HG03571 (cell line): ENCODE measurements around the gene FGR.
"Not testable (repeated sequence)": the region's sequence is repeated elsewhere in the genome, so short reads cannot be mapped to it uniquely, and the experiment has no call there.

Experiments used
- ATAC-seq: cut with Tn5 transposase; IDR thresholded peaks from one replicate; pipeline ENCODE4 v1.9.1; 2021; ENCODE audit not compliant: unreplicated experiment

The FGR gene

GRCh38 chr1:27634985-27635367 lies at the start of gene FGR:
TSS of gene FGR (minus strand) at chr1:27635185. CDS start at chr1:27623916, 11,269 bp downstream.
- no peak for ATAC-seq

GRCh38 chr1:27684176-27684575 lies 49.2 kb upstream of the FGR start:
- ATAC-seq, result no peak

- no peak for ATAC-seq
These were observed 47.5 kb upstream of the FGR start for GRCh38 chr1:27682351-27682944.

GRCh38 chr1:27681580-27681979 lies 46.6 kb upstream of the FGR start:
- ATAC-seq, result not testable (repeated sequence)

GRCh38 chr1:27680225-27680791 lies 45.3 kb upstream of the FGR start:
- ATAC-seq, result not testable (repeated sequence)

- ATAC-seq, result no peak
These were observed 43.8 kb upstream of the FGR start for GRCh38 chr1:27678747-27679146.

GRCh38 chr1:27676410-27676809 lies 41.4 kb upstream of the FGR start:
- no peak for ATAC-seq

GRCh38 chr1:27672750-27673112 lies 37.7 kb upstream of the FGR start:
- no peak for ATAC-seq

- peak; percentile 69 for ATAC-seq
These were observed 37.2 kb upstream of the FGR start, which contains the start of gene IFI6 for GRCh38 chr1:27671964-27672749. TSS of gene IFI6 (minus strand) at chr1:27672192. CDS start at chr1:27669314, 2,878 bp downstream.

- ATAC-seq, result no peak
These were observed 34.9 kb upstream of the FGR start for GRCh38 chr1:27669876-27670275.

- no peak for ATAC-seq
These were observed 34.1 kb upstream of the FGR start for GRCh38 chr1:27668808-27669723.

GRCh38 chr1:27668121-27668807 lies 33.3 kb upstream of the FGR start:
- ATAC-seq, result no peak

GRCh38 chr1:27666791-27667254 lies 31.8 kb upstream of the FGR start:
- no peak for ATAC-seq

- no peak for ATAC-seq
These were observed 31.3 kb upstream of the FGR start for GRCh38 chr1:27666294-27666693.

GRCh38 chr1:27665016-27665651 lies 30.1 kb upstream of the FGR start:
- no peak for ATAC-seq

GRCh38 chr1:27664291-27664690 lies 29.3 kb upstream of the FGR start:
- no peak for ATAC-seq

- no peak for ATAC-seq
These were observed 27.9 kb upstream of the FGR start for GRCh38 chr1:27662707-27663393.

GRCh38 chr1:27662261-27662660 lies 27.3 kb upstream of the FGR start:
- ATAC-seq, result no peak

- ATAC-seq, result no peak
These were observed 26.6 kb upstream of the FGR start for GRCh38 chr1:27661412-27662075.
